OCI-LY7 (cell line): ENCODE data around the gene RPL31.

Experiments
- EZH2phosphoT487 ChIP-seq: fragments of 200-600 bp; sonication (generic); IDR thresholded peaks from 2 replicates; pipeline ENCODE4 v1.6.1; 2018; ENCODE audit warnings: low read depth, borderline replicate concordance, mild to moderate bottlenecking, mixed run types, antibody characterized with exemption, low read length, moderate library complexity, mixed read lengths
- TF ChIP-seq, protein P1 (sequence below): fragments of 200-600 bp; sonication (generic); conservative IDR thresholded peaks from 2 replicates; pipeline ENCODE4 v1.5.1; 2014; ENCODE audit warnings: mild to moderate bottlenecking, antibody characterized with exemption, low read length, moderate library complexity, mixed read lengths

DNA sequence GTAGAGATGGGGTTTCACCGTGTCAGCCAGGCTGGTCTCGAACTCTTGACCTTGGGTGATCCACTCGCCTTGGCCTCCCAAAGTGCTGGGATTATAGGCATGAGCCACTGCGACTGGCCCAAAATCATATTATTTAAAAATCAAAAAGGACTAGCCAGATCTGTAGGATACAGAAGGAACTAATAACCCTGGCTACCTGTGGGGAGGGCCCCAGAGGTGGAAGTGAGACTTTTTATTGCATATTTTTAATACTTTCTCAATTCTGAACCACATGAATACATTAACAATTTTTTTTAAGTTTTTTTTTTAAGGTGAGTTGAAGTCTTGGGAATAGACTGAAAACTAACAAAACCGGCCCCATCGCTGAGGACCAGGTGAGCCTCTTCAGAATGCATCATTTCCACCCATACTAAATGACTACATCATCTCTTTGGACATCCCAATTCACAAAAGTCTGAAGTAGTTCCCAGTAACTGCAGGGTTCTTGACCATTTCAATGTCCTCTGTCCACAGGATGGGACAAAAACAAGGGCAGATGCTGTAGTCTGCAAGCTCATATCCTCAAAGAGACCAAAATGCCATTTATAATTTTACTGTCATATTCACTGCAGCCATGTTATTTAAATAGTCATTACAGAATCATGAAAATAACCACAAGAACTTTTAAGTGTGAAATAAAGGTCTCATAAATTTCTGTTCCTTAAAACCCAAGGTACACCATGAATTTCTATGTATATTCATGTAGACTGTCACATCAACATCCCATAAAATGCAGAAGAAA, 21.4 kb downstream of the RPL31 start:
- TF ChIP-seq, protein P1, sequence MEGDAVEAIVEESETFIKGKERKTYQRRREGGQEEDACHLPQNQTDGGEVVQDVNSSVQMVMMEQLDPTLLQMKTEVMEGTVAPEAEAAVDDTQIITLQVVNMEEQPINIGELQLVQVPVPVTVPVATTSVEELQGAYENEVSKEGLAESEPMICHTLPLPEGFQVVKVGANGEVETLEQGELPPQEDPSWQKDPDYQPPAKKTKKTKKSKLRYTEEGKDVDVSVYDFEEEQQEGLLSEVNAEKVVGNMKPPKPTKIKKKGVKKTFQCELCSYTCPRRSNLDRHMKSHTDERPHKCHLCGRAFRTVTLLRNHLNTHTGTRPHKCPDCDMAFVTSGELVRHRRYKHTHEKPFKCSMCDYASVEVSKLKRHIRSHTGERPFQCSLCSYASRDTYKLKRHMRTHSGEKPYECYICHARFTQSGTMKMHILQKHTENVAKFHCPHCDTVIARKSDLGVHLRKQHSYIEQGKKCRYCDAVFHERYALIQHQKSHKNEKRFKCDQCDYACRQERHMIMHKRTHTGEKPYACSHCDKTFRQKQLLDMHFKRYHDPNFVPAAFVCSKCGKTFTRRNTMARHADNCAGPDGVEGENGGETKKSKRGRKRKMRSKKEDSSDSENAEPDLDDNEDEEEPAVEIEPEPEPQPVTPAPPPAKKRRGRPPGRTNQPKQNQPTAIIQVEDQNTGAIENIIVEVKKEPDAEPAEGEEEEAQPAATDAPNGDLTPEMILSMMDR: no peak
- TF ChIP-seq EZH2phosphoT487: no peak
